CD14-positive monocyte (primary cell): ENCODE measurements around the gene RNF152. TPM values are rescaled to one million over a fixed set of nuclear protein-coding genes. Genes with fewer than 3 reads are reported as not detected.
A peak's percentile ranks its signal among the peaks of the same experiment; 100 is the strongest.

Source experiments
- DNase-seq, 3 donors: peaks; one replicate each; pipeline ENCODE4 v3.0.0-alpha.2; 2011 to 2022
- H2AFZ ChIP-seq: 2 replicates; pipeline ENCODE4 v1.6.0; 2012; ENCODE audit warnings: mild to moderate bottlenecking, low read depth, low read length, inconsistent platforms; ENCODE audit not compliant: insufficient read depth, poor library complexity, severe bottlenecking
- H3K27ac ChIP-seq, 2 donors: 1 replicate in 1 of 2; 2 replicates in 1 of 2; pipeline ENCODE4 v1.5.1; 2012 to 2013; ENCODE audit warnings: low read length in 2 of 2, control low read depth in 1 of 2, inconsistent platforms in 1 of 2, low read depth in 1 of 2, mild to moderate bottlenecking in 1 of 2
- H3K27me3 ChIP-seq, 2 donors: one replicate each; pipeline versions ENCODE4 v1.6.0 to v1.6.1; 2011 to 2013; ENCODE audit warnings: low read length in 2 of 2; ENCODE audit not compliant: control insufficient read depth in 2 of 2, insufficient read depth in 2 of 2
- H3K36me3 ChIP-seq, 2 donors: replicated peaks in 1 of 2; 1 replicate in 1 of 2; 2 replicates in 1 of 2; pipeline versions ENCODE4 v1.5.1 to v1.6.1; 2012 to 2013; ENCODE audit warnings: low read length in 2 of 2, control low read depth in 1 of 2, inconsistent platforms in 1 of 2, mild to moderate bottlenecking in 1 of 2; ENCODE audit not compliant: insufficient read depth in 2 of 2, control insufficient read depth in 1 of 2
- H3K4me1 ChIP-seq, 2 donors: 1 replicate in 1 of 2; 2 replicates in 1 of 2; pipeline versions ENCODE4 v1.5.1 to v1.6.1; 2012 to 2013; ENCODE audit warnings: low read length in 2 of 2, control low read depth in 1 of 2, inconsistent platforms in 1 of 2, mild to moderate bottlenecking in 1 of 2, moderate library complexity in 1 of 2; ENCODE audit not compliant: insufficient read depth in 2 of 2, control insufficient read depth in 1 of 2
- H3K4me2 ChIP-seq: replicated peaks from 2 replicates; pipeline ENCODE3; 2012; ENCODE audit warnings: low read length, moderate library complexity, mild to moderate bottlenecking; ENCODE audit not compliant: poor library complexity, severe bottlenecking; ENCODE audit errors: extremely low read depth
- H3K4me3 ChIP-seq, 3 experiments: fragments of 200-600 bp in 1 of 3; sonication (generic) in 1 of 3; replicated peaks in 1 of 3; 1 replicate in 2 of 3; 2 replicates in 1 of 3; pipeline ENCODE4 v1.5.1; 2011 to 2013; ENCODE audit warnings: low read length in 3 of 3, mild to moderate bottlenecking in 3 of 3, control low read depth in 2 of 3, low read depth in 2 of 3, inconsistent platforms in 1 of 3, moderate library complexity in 1 of 3
- H3K79me2 ChIP-seq: 2 replicates; pipeline ENCODE4 v1.6.0; 2012; ENCODE audit warnings: mild to moderate bottlenecking, control low read depth, inconsistent platforms, low read length, moderate library complexity; ENCODE audit not compliant: insufficient read depth
- H3K9ac ChIP-seq: 2 replicates; pipeline ENCODE4 v1.6.0; 2017; ENCODE audit warnings: low read length, mild to moderate bottlenecking; ENCODE audit not compliant: insufficient read depth, poor library complexity, severe bottlenecking
- H3K9me3 ChIP-seq, 2 donors: replicated peaks in 1 of 2; 1 replicate in 1 of 2; 2 replicates in 1 of 2; pipeline versions ENCODE4 v1.5.1 to v1.6.1; 2012 to 2013; ENCODE audit warnings: low read length in 2 of 2, control low read depth in 1 of 2; ENCODE audit not compliant: control insufficient read depth in 1 of 2, insufficient read depth in 1 of 2
- H4K20me1 ChIP-seq: 2 replicates; pipeline ENCODE4 v1.6.0; 2012; ENCODE audit warnings: mild to moderate bottlenecking, low read length, control low read depth, moderate library complexity; ENCODE audit not compliant: insufficient read depth
- H3K27ac Mint-ChIP-seq, 7 donors: one replicate each; pipeline ENCODE4 v1.8.0; 2020; ENCODE audit warnings: mild to moderate bottlenecking in 7 of 7, mixed read lengths in 7 of 7, moderate library complexity in 6 of 7, inconsistent platforms in 2 of 7
- H3K27me3 Mint-ChIP-seq, 3 donors: one replicate each; pipeline ENCODE4 v1.8.0; 2021 to 2022; ENCODE audit warnings: low read depth in 3 of 3, mild to moderate bottlenecking in 3 of 3, mixed read lengths in 3 of 3, moderate library complexity in 3 of 3, inconsistent platforms in 1 of 3
- H3K36me3 Mint-ChIP-seq, 2 donors: one replicate each; pipeline ENCODE4 v1.8.0; 2020; ENCODE audit warnings: mixed read lengths in 2 of 2, inconsistent platforms in 1 of 2, mild to moderate bottlenecking in 1 of 2
- H3K4me1 Mint-ChIP-seq: one replicate; pipeline ENCODE4 v1.8.0; 2020; ENCODE audit warnings: mild to moderate bottlenecking, mixed read lengths
- H3K4me3 Mint-ChIP-seq, 2 donors: one replicate each; pipeline ENCODE4 v1.8.0; 2020; ENCODE audit warnings: mild to moderate bottlenecking in 2 of 2, mixed read lengths in 2 of 2, moderate library complexity in 1 of 2
- H3K9me3 Mint-ChIP-seq, 7 donors: one replicate each; pipeline ENCODE4 v1.8.0; 2020 to 2022; ENCODE audit warnings: mixed read lengths in 7 of 7, mild to moderate bottlenecking in 6 of 7, moderate library complexity in 6 of 7, inconsistent platforms in 2 of 7
- CTCF ChIP-seq: fragments of 200-600 bp; IDR thresholded peaks from one replicate; pipeline ENCODE4 v1.8.0; 2022; ENCODE audit warnings: antibody characterized with exemption, mild to moderate bottlenecking
- WGBS: methylation state at CpG from one replicate; pipeline ENCODE4 v1.1.5; 2013; ENCODE audit warnings: missing lambda C conversion rate; ENCODE audit not compliant: insufficient coverage; 5-methylcytosine and 5-hydroxymethylcytosine counted together
- intact Hi-C, 2 donors: fragments of 100-400 bp; cut with micrococcal nuclease; formaldehyde crosslinking; loops; one replicate each; pipeline versions ENCODE4 v1.15.0 to v1.15.1; 2023
- polyA plus RNA-seq, 3 donors: library from polyadenylated mRNA; depleted of rRNA in 1 of 3; unstranded in 2 of 3; stranded (reverse) in 1 of 3; fragments of 300-500 nt in 2 of 3; fragments of >200 nt in 1 of 3; fragmentation: Illumina TruSeq in 2 of 3; gene quantifications; 1 replicate in 2 of 3; 2 replicates in 1 of 3; pipeline ENCODE4 v1.2.3, GENCODE V29; 2012 to 2021

Gene RNF152
- polyA plus RNA-seq, 3 donors = 0.03 to 0.54 (median 0.45) TPM

DNA sequence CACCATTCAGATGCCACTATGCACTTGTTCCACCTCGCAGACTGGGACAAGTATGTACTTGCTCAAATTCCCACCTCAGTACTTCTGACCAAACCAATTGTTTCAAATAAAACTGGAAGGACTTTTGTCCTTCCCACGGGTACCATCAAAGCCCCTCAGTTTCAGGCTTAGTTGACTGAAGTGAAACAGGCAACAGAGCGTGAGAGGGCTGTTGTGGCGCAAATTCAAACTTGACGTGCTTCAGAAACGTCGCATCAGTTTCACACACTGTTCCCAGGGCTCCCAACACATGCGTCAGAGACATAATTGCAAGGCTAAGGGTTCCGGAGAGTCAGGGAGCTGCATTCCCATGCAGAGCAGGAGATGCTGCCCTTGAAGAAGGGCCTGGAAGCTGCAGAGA lies 33.7 kb downstream of the RNF152 start:
- no peaks in the 10 kb centered on the region for H3K9me3 ChIP-seq
- WGBS = 96% methylated on average over 7 of the region's 9 CpGs
- no peak overlapping the region for H3K4me2 ChIP-seq
- H3K79me2 ChIP-seq = no peaks in the 10 kb centered on the region
- peak overlapping the region in 1 of 7 donors; percentile 44 for H3K27ac Mint-ChIP-seq
- no peaks in the 10 kb centered on the region for H3K36me3 Mint-ChIP-seq
- DNase-seq = no peak
- H3K36me3 ChIP-seq = no peaks in the 10 kb centered on the region
- no peak overlapping the region for H2AFZ ChIP-seq
- peaks cover 0 to 2% of the 10 kb centered on the region in 2 donors for H3K27me3 ChIP-seq
- intact Hi-C loops = no loop called here
- H3K9ac ChIP-seq = no peak overlapping the region
- H3K27me3 Mint-ChIP-seq = peaks cover 6 to 16% (median 9%) of the 10 kb centered on the region in 3 donors
- H3K4me3 Mint-ChIP-seq = no peak overlapping the region
- no peak for TF ChIP-seq CTCF
- no peaks in the 10 kb centered on the region for H4K20me1 ChIP-seq
- no peak overlapping the region for H3K4me3 ChIP-seq
- no peak overlapping the region for H3K27ac ChIP-seq
- H3K4me1 Mint-ChIP-seq = no peaks in the 10 kb centered on the region
- H3K9me3 Mint-ChIP-seq = peaks cover 0 to 11% (median 6%) of the 10 kb centered on the region in 7 donors
- no peaks in the 10 kb centered on the region for H3K4me1 ChIP-seq

DNA sequence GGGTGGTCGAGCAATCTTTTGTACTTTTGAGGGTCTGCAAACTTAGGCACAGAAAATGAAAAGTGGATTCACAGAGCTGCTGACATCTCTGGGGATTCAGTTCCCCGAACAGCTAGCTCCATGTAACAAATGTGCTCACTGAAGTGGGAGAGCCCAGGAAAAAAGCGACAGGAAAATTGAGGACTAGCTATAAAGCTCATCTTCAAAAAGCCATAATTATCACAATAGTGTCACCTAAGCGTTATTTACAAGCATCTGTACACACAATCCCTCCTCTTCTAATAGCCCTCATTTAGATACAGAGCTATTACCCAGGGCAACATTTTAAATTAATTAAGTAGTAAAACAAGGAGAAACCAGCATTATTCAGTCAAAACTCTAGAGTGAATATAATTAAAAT lies 36.1 kb downstream of the RNF152 start:
- Histone ChIP-seq H3K4me1 (no peaks in the 10 kb centered on the region), H3K27ac (no peak overlapping the region), H3K36me3 (no peaks in the 10 kb centered on the region), H2AFZ (no peak overlapping the region), H3K4me3 (no peak overlapping the region), H3K4me2 (no peak overlapping the region), H3K9ac (no peak overlapping the region), H3K27me3 (peaks cover 0 to 2% of the 10 kb centered on the region in 2 donors), H3K79me2 (no peaks in the 10 kb centered on the region), H3K9me3 (no peaks in the 10 kb centered on the region), H4K20me1 (no peaks in the 10 kb centered on the region)
- Mint-ChIP-seq H3K9me3 (peaks cover 0 to 8% (median 2%) of the 10 kb centered on the region in 7 donors), H3K27ac (peak overlapping the region in 1 of 7 donors; percentile 43), H3K4me3 (no peak overlapping the region), H3K4me1 (no peaks in the 10 kb centered on the region), H3K27me3 (peaks cover 4 to 16% (median 8%) of the 10 kb centered on the region in 3 donors), H3K36me3 (no peaks in the 10 kb centered on the region)
- WGBS = 75% methylated on average over 2 of the region's 4 CpGs
- TF ChIP-seq CTCF = no peak
- intact Hi-C loops = no loop called here
- no peak for DNase-seq
